ENCODE data around the gene RASGRF2.

RASGRF2 gene, protein sequence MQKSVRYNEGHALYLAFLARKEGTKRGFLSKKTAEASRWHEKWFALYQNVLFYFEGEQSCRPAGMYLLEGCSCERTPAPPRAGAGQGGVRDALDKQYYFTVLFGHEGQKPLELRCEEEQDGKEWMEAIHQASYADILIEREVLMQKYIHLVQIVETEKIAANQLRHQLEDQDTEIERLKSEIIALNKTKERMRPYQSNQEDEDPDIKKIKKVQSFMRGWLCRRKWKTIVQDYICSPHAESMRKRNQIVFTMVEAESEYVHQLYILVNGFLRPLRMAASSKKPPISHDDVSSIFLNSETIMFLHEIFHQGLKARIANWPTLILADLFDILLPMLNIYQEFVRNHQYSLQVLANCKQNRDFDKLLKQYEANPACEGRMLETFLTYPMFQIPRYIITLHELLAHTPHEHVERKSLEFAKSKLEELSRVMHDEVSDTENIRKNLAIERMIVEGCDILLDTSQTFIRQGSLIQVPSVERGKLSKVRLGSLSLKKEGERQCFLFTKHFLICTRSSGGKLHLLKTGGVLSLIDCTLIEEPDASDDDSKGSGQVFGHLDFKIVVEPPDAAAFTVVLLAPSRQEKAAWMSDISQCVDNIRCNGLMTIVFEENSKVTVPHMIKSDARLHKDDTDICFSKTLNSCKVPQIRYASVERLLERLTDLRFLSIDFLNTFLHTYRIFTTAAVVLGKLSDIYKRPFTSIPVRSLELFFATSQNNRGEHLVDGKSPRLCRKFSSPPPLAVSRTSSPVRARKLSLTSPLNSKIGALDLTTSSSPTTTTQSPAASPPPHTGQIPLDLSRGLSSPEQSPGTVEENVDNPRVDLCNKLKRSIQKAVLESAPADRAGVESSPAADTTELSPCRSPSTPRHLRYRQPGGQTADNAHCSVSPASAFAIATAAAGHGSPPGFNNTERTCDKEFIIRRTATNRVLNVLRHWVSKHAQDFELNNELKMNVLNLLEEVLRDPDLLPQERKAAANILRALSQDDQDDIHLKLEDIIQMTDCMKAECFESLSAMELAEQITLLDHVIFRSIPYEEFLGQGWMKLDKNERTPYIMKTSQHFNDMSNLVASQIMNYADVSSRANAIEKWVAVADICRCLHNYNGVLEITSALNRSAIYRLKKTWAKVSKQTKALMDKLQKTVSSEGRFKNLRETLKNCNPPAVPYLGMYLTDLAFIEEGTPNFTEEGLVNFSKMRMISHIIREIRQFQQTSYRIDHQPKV (N-terminal part only)

DNA sequence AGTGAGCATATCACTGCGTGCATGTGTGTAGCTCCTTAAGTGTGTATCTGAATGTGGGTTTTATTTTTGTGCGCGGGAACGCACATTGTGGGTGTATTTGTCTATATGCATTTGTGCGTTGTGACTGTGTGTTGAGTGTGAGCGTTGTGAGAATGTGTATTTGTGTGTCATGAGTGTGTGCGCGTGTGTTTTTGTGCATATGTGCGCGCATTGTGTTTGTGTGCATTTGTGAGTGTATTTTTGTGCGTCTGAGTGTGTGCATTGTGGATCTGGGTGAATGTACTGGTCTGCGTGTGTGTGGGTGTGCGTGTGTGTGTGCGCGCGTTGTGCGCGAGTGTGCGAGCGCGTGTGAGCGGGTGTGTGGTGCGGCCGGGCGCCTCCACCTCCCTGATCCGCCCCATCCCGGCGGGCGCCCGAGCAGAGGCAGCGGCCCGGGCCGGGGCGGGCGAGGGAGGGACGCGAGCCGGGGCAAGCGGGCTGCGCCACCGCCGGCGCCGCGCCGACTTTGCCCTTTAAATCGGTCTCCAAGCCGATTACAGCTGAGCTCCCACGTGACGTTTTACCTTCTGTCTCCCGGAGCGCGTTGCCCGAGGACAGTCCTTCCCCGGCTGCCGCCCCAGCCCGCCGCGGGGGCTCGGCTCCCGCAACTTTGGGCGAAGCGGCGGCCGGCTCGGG lies at the start of gene RASGRF2:
Gene RASGRF2, plus strand, starts transcription at position 596 of the 675 bp plus-strand sequence. CDS start 376 bp downstream, outside the sequence.
- no peak for DNase-seq (ENCODE audit: low read depth)

- DNase-seq (ENCODE audit: low read depth), result no peak
Measured at GRCh38 chr5:80912479-80912878, 47.7 kb upstream of the RASGRF2 start.

DNA sequence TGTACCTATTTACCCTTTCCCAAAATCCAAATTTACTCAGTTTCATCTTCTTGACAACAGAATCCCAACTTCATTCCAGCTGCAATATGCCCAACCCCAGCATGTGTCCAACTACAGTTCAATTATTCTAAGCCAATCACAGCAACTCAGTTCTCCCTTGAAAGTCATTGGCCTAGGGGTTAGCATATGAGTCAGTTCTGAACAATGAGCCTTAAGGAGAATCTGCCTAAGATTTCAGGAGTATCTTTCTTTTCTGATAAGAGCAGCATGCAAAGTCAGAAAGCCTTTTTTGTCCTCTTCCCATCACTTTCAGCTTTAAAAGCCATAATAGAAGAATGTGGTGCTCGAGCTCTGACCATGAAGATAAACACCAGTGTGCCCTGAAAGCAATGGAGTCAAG lies 44.4 kb upstream of the RASGRF2 start:
- DNase-seq (ENCODE audit: low read depth), result no peak

GRCh38 chr5:80916676-80917075 lies 43.5 kb upstream of the RASGRF2 start:
- DNase-seq (ENCODE audit: low read depth), result no peak

DNA sequence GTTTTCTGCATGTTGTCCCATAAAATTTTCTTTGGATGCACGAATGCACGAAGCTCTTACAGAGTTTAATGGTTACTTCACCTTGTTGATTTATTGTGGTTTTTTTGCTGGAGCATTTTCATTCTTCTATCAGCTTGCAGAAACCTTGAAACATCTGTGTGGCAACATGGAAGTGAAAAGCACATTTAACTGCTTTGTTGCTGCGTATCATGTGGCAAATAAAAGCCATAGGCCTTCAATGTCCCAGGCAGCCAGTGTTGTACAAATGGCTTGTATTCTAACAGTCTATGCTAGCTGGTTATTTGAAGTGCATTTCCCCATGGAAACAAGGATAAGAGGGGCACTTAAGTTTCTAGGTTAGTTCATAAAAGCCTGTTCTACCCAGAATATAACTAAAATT lies 42.5 kb upstream of the RASGRF2 start:
- DNase-seq (ENCODE audit: low read depth), result no peak

- no peak for DNase-seq (ENCODE audit: low read depth)
Measured at GRCh38 chr5:80919678-80920196, 40.4 kb upstream of the RASGRF2 start.

DNA sequence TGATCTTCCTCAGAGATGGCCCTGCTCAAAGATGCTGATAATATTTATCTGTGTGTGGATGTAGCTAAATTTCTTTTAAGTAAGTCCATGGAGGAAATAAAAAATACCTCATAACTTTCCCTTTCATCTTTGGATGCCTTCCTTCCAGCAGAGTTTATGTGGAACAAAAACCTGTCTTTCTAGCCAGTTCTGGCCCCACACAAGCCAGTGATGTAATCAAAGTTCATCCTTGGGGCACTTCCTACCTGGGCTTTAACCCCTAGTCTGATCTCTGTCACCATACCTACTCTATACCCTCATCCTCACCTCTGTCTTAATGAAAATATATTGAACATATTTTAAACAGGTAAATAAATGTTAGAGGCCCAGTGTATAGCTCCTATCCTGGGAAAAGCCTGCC lies 39.8 kb upstream of the RASGRF2 start:
- no peak for DNase-seq (ENCODE audit: low read depth)

DNA sequence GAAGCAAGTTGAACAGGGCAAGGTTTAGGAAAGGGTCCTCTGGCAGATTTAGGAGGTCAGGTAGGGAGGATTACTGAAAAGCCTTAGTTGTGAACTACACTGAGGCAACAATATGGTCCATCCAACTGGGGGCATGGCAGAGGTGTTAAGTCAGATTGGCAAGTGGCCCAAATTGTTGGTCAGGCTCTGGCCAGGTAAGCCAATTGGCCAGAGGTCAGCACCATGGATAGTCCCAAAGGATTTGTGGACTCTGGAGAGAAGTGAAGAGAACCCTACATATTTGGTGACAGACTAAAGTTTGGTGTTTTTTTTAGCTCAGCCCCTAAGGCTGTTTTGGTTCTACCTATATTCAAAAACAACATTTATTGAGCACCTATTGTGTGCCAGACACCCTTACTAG lies 39.1 kb upstream of the RASGRF2 start:
- no peak for DNase-seq (ENCODE audit: low read depth)

DNA sequence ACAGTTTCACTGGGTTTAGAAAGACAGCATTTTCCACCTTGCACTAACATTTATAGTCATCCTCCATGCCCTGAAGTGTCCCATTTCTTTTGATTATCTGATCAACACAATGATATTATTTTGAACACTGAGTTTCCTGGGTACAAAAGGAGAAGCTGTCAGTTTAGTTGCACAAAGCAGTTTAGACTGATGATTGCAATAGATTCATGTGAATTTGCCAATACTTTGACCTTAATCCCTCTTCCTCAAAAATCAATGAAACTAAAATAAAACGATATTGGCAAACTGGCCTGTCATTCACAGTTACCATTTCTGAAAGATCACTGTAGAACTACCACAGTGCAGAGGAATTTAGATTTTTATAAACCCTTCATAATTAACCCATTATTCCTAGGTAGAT lies 34.2 kb upstream of the RASGRF2 start:
- DNase-seq (ENCODE audit: low read depth), result no peak

DNA sequence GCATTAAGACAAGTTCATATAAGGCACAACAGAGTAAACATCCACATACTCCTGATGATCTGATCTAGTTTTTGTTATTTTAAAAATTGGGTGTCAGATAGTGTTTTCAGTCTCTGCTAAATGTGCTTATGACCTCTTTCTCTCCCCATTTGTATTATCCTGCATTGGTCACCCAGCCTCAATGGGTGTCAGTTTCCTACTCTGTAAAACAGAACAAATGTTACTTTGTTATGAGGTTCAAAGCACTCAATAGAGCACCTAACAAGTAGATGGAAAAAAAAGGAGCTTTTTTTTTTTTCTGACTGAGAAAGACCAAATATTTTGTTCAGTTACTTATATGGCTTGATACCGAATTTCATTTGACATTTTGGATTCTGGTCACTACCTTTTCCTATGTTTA lies 33.6 kb upstream of the RASGRF2 start:
- no peak for DNase-seq (ENCODE audit: low read depth)

DNA sequence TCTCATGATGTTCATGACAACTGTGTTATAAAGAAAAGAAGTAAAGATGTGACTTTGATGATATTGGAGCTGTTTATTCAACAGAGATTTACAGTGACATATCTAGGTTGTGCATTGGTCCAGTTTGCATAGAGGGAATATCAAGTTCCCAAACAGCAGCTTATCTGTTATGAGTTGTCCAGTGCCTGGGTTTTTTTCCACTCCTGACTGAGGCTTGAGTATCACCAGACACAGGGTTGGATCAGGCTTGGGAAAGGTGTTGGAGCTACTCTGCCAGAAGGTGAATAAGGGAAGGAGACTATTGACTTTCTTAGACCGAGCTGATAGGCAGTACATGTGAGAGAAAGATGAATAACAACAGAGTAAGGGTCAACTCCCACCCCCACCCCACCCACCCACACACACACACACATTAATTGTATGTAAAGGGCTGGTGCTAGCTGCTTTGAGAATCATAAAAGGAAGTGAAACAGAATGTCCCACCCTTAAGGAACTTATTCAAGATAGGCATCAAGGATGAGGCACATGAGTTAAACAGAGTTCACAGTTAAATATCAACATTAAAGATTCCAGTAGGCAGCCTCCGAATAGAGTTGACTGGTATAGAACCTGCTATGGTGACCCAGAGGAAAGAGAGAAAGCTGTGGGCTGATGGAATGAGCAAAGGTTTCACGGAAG lies 33.0 kb upstream of the RASGRF2 start:
- no peak for DNase-seq (ENCODE audit: low read depth)

DNA sequence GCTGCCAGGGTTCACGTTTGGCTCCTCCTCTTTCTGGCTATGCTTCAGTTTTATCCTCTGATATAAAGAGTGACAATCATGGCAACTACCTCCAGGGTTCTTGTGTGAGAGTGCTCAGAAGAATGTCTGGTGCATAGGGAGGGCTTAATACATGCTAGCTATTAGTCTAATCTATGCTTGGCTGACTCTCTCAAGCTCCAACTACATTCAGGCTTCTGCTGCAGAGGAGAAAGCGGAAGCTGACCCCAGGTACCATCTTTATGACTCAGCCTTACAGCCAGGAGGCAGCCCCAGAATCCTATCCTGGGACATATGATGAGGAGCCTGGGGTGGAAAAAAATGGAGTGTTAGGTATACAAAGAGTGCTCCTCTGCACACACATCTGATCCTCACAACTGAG lies 32.1 kb upstream of the RASGRF2 start:
- DNase-seq (ENCODE audit: low read depth), result no peak

DNA sequence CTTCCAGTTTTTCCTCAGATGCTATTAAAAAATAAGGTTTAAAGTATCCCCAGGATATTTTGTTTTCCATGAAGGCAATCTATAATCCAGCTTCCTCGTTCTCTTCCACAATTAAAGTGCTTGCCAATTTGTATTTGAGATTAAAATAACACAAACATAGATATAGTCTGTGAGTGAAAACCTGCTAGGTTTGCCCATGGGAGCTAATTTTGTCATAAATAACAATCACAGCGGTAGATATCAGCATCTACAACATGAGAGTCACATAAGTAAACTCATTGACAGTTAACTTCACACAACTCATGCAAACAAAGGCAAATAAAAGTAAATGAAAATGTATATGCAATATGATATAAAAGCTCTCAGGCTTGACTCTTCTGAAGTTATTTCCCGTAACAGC lies 29.2 kb upstream of the RASGRF2 start:
- no peak for DNase-seq (ENCODE audit: low read depth)

DNA sequence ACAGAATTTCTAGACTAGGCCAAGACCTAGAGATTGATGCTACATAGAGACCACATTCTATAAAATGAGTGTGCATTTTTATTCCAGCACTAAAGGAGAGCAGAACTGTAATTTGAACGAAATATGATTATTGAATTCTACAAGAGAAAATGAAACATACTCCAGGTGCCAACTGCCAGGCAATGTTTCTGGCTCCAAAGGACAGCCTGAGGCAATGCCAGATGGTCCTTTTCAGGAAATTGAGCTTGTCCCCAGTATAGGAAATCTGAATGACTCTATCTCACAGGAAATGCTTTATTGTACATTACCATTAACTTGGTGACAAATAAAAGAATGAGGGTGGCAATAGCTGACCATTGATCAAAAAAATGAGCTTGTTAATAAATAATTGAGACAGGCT lies 28.8 kb upstream of the RASGRF2 start:
- DNase-seq (ENCODE audit: low read depth), result no peak

DNA sequence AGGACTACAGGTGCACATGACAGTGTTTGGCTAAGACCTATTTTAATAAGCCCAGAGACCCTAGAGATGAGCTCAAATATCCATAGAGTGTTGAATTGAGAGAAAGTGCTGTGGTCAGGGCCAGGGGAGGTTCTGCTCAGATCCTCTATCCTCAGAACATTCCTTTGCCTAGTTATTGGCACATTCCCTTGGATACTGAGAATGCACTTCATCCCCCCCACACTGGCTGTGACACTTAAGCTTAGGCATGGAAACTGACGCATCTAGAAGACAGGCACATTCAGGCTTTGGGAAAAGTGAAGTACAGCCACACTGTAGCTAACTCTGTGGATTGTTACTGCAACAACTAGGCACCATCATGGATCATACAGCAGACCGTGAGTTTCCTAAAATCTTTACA lies 27.1 kb upstream of the RASGRF2 start:
- no peak for DNase-seq (ENCODE audit: low read depth)

GRCh38 chr5:80934751-80935150 lies 25.4 kb upstream of the RASGRF2 start:
- no peak for DNase-seq (ENCODE audit: low read depth)

DNA sequence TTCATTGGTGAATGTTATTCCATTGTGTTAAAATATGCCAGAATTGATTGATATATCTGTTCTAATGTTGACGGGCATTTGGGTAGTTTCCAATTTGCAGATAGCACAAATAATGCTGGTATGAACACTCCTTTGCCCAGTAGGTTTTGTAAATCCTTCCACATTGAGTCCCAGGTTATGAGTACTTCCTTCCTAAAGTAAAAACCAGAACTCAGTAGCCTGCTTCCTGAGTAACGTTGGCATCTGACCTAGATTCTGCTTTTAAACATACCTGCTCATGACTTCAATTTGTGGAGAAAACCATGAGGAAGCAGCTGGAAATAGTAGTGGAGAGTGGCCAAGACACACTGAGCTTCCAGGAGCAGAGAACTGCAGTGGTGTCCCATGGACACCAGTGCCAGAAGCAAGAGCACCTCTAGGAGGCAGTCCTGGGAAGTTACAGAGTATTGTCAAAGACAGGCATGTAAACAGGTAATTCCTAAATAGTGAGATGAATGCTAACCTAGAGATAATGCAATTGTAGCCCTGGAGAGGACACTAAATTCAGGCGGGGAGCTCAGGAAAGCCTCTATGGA lies 24.3 kb upstream of the RASGRF2 start:
- DNase-seq (ENCODE audit: low read depth), result no peak

- no peak for DNase-seq (ENCODE audit: low read depth)
Measured at GRCh38 chr5:80936881-80937280, 23.3 kb upstream of the RASGRF2 start.

- no peak for DNase-seq (ENCODE audit: low read depth)
Measured at GRCh38 chr5:80937584-80938356, 22.4 kb upstream of the RASGRF2 start.

DNA sequence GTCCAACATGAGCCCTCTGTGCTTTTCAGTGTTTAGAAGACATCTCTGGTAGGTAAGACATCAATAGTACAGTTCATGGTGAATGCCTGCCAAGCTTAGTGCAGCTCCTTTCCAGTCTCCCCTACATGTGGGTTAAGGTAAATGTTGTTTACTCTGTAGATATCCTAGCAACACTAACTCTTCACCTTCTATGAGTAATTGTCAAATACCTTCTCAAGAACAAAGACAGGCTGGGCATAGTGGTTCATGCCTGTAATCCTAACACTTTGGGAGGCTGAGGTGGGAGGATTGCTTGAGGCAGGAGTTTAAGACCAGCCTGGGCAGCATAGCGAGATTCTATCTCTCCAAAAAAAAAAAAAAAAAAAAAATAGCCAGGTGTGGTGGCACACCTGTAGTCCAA lies 18.7 kb upstream of the RASGRF2 start:
- DNase-seq (ENCODE audit: low read depth), result no peak
